B cell (primary cell): ENCODE data around the gene SSH3. TPM values are rescaled to one million over a fixed set of nuclear protein-coding genes. Genes with fewer than 3 reads are reported as not detected.

Source experiments
- ATAC-seq: fragments of 200-7000 bp; cut with Tn5 transposase; one replicate; pipeline ENCODE4 v1.10.0; 2021; ENCODE audit warnings: low read depth, mild to moderate bottlenecking, moderate number of reproducible peaks, moderate library complexity
- CTCF ChIA-PET: fragments of 350-600 bp; sonication (Branson Sonifier 250); formaldehyde crosslinking; loops from one replicate; lab custom pipeline; 2021; ENCODE audit warnings: antibody characterized with exemption, inconsistent platforms; lab: Charles Lee
- POLR2A ChIA-PET: fragments of 350-600 bp; sonication (Branson Sonifier 250); formaldehyde crosslinking; loops from one replicate; lab custom pipeline; 2021; ENCODE audit warnings: antibody characterized with exemption; lab: Charles Lee
- DNase-seq: peaks from one replicate; pipeline ENCODE4 v3.0.0; 2013
- H2AFZ ChIP-seq: 2 replicates; pipeline ENCODE4 v1.6.1; 2012; ENCODE audit warnings: mild to moderate bottlenecking, low read depth, low read length; ENCODE audit not compliant: insufficient read depth, poor library complexity, severe bottlenecking
- H3K27ac ChIP-seq, 2 donors: 1 replicate in 1 of 2; 2 replicates in 1 of 2; pipeline ENCODE4 v1.5.1; 2012 to 2013; ENCODE audit warnings: low read length in 2 of 2, mild to moderate bottlenecking in 2 of 2, moderate library complexity in 1 of 2
- H3K27me3 ChIP-seq, 4 experiments: fragments of 200-600 bp in 1 of 4; sonication (generic) in 1 of 4; replicated peaks in 1 of 4; 1 replicate in 2 of 4; 2 replicates in 2 of 4; pipeline versions ENCODE4 v1.6.1 to v1.7.0; 2013 to 2016; ENCODE audit warnings: low read length in 3 of 4, mild to moderate bottlenecking in 2 of 4, mixed read lengths in 1 of 4, moderate library complexity in 1 of 4; ENCODE audit not compliant: insufficient read depth in 4 of 4, control insufficient read depth in 3 of 4; ENCODE audit errors: control extremely low read depth in 1 of 4
- H3K36me3 ChIP-seq, 2 experiments: replicated peaks in 1 of 2; 1 replicate in 1 of 2; 2 replicates in 1 of 2; pipeline versions ENCODE4 v1.6.1 to v1.7.1; 2013; ENCODE audit warnings: low read length in 1 of 2; ENCODE audit not compliant: insufficient read depth in 2 of 2, control insufficient read depth in 1 of 2; ENCODE audit errors: control extremely low read depth in 1 of 2, extremely low read depth in 1 of 2
- H3K4me1 ChIP-seq, 2 donors: fragments of 200-600 bp in 1 of 2; sonication (generic) in 1 of 2; 1 replicate in 1 of 2; 2 replicates in 1 of 2; pipeline versions ENCODE4 v1.5.1 to v1.6.1; 2013 to 2017; ENCODE audit warnings: low read length in 2 of 2; ENCODE audit not compliant: control insufficient read depth in 2 of 2, insufficient read depth in 2 of 2
- H3K4me2 ChIP-seq: replicated peaks from 2 replicates; pipeline ENCODE3; 2012; ENCODE audit warnings: mild to moderate bottlenecking, low read depth, low read length; ENCODE audit not compliant: poor library complexity, severe bottlenecking
- H3K4me3 ChIP-seq, 5 experiments: fragments of 200-600 bp in 1 of 5; sonication (generic) in 1 of 5; 1 replicate in 3 of 5; 2 replicates in 2 of 5; pipeline versions ENCODE4 v1.5.1 to v1.7.0; 2011 to 2016; ENCODE audit warnings: low read length in 4 of 5, mild to moderate bottlenecking in 4 of 5, low read depth in 2 of 5, control low read depth in 1 of 5, moderate library complexity in 1 of 5; ENCODE audit not compliant: insufficient read depth in 1 of 5; ENCODE audit errors: control extremely low read depth in 1 of 5, extremely low read depth in 1 of 5
- H3K79me2 ChIP-seq: fragments of 200-600 bp; sonication (generic); one replicate; pipeline ENCODE4 v1.6.0; 2016; ENCODE audit warnings: low read length; ENCODE audit not compliant: control insufficient read depth, insufficient read depth
- H3K9ac ChIP-seq: fragments of 200-600 bp; sonication (generic); 2 replicates; pipeline ENCODE4 v1.6.1; 2017; ENCODE audit warnings: mild to moderate bottlenecking, low read length, moderate library complexity
- H3K9me3 ChIP-seq, 3 donors: one replicate each; pipeline versions ENCODE4 v1.6.1 to v1.7.1; 2013; ENCODE audit warnings: low read length in 2 of 3; ENCODE audit not compliant: control insufficient read depth in 2 of 3, insufficient read depth in 1 of 3; ENCODE audit errors: control extremely low read depth in 1 of 3
- H4K20me1 ChIP-seq: 2 replicates; pipeline ENCODE4 v1.6.0; 2012; ENCODE audit warnings: mild to moderate bottlenecking, low read length; ENCODE audit not compliant: insufficient read depth, control insufficient read depth, poor library complexity, severe bottlenecking
- H3K27ac Mint-ChIP-seq: one replicate; pipeline ENCODE4 v1.8.0; 2021; ENCODE audit warnings: mixed read lengths
- H3K27me3 Mint-ChIP-seq: one replicate; pipeline ENCODE4 v1.8.0; 2021; ENCODE audit warnings: mixed read lengths
- H3K4me1 Mint-ChIP-seq: one replicate; pipeline ENCODE4 v1.8.0; 2021; ENCODE audit warnings: mixed read lengths
- H3K4me3 Mint-ChIP-seq: one replicate; pipeline ENCODE4 v1.8.0; 2021; ENCODE audit warnings: mixed read lengths
- H3K9me3 Mint-ChIP-seq: one replicate; pipeline ENCODE4 v1.8.0; 2022; ENCODE audit warnings: mixed read lengths; ENCODE audit not compliant: insufficient read depth
- CTCF ChIP-seq: fragments of 200-600 bp; IDR thresholded peaks from one replicate; pipeline ENCODE4 v1.8.0; 2022; ENCODE audit warnings: antibody characterized with exemption, mild to moderate bottlenecking
- EZH2 ChIP-seq: IDR thresholded peaks from 2 replicates; pipeline ENCODE4 v1.6.1; 2012; ENCODE audit warnings: borderline replicate concordance, low read depth, mild to moderate bottlenecking, moderate library complexity, low read length; ENCODE audit not compliant: insufficient read depth, poor library complexity, severe bottlenecking
- WGBS: methylation state at CpG from one replicate; pipeline ENCODE4 v1.1.5; 2013; ENCODE audit warnings: missing lambda C conversion rate; ENCODE audit not compliant: insufficient coverage; 5-methylcytosine and 5-hydroxymethylcytosine counted together
- intact Hi-C: fragments of 100-400 bp; cut with micrococcal nuclease; formaldehyde crosslinking; loops from one replicate; pipeline ENCODE4 v1.10.0; 2022
- polyA plus RNA-seq: library from polyadenylated mRNA; depleted of rRNA; stranded (reverse); fragments of >200 nt; gene quantifications from 2 replicates; pipeline ENCODE4 v1.2.3, GENCODE V29; 2012
- total RNA-seq, 2 donors: library from RNA; stranded (reverse); fragments of 120-200 nt in 1 of 2; gene quantifications; 1 replicate in 1 of 2; 2 replicates in 1 of 2; pipeline versions ENCODE4 v1.2.3 to v1.2.4, GENCODE V29; 2013 to 2022

SSH3 gene
- total and polyA plus RNA-seq, 2 donors (not counting 1 experiment from before 2014, with no cell fraction given): 4.0 to 7.2 TPM

- Mint-ChIP-seq H3K27me3 (no peaks in the 10 kb centered on the region), H3K4me3 (peak overlapping the region; percentile 5), H3K9me3 (peaks cover under 1% of the 10 kb centered on the region), H3K27ac (no peak overlapping the region), H3K4me1 (peaks cover 3% of the 10 kb centered on the region)
- POLR2A ChIA-PET: interaction anchor here (2.2 kb wide), 1 partner anchor 13 kb away, joined by 10 read pairs; the partner anchor contains the start of gene ANKRD13D
- Histone ChIP-seq H3K27ac (no peak overlapping the region), H3K9ac (no peak overlapping the region), H3K9me3 (no peaks in the 10 kb centered on the region), H3K4me2 (no peak overlapping the region), H2AFZ (no peak overlapping the region), H3K27me3 (no peaks in the 10 kb centered on the region), H3K4me3 (no peak overlapping the region), H3K4me1 (peaks cover 3 to 4% of the 10 kb centered on the region in 2 donors), H3K36me3 (peaks cover 6 to 47% of the 10 kb centered on the region in 2 experiments), H3K79me2 (peaks cover 29% of the 10 kb centered on the region), H4K20me1 (peaks cover 43% of the 10 kb centered on the region)
- WGBS: 98% methylated on average over 11 of the region's 15 CpGs
- CTCF ChIA-PET: interaction anchor here (1.5 kb wide), 1 partner anchor 38 kb away, joined by 4 read pairs; no protein-coding TSS in a partner anchor
- ATAC-seq (no peak), DNase-seq (no peak)
- no peak for TF ChIP-seq EZH2
- no peak for TF ChIP-seq CTCF
- intact Hi-C loops: no loop called here
Measured at GRCh38 chr11:67301951-67302516, 1.3 kb upstream of the SSH3 start.

GRCh38 chr11:67302571-67303131 is 679 bp upstream of the SSH3 start:
- TF ChIP-seq CTCF (no peak), EZH2 (no peak)
- Histone ChIP-seq H3K4me3 (peak overlapping the region in 3 of 5 experiments; percentile 38 to 56 (median 44)), H3K4me1 (peaks cover 3 to 4% of the 10 kb centered on the region in 2 donors), H2AFZ (peak overlapping the region; percentile 49), H3K4me2 (peak overlapping the region; percentile 75), H3K9ac (peak overlapping the region; percentile 45), H3K36me3 (peaks cover 6 to 47% of the 10 kb centered on the region in 2 experiments), H4K20me1 (peaks cover 43% of the 10 kb centered on the region), H3K9me3 (no peaks in the 10 kb centered on the region), H3K27ac (no peak overlapping the region), H3K79me2 (peaks cover 24% of the 10 kb centered on the region), H3K27me3 (no peaks in the 10 kb centered on the region)
- ATAC-seq (no peak), DNase-seq (no peak)
- CTCF ChIA-PET: interaction anchor here (1.1 to 2.6 kb wide), 3 partner anchors 14 to 41 kb away, joined by 4 to 8 read pairs (median 4); no protein-coding TSS in a partner anchor
- intact Hi-C loops: no loop called here
- H3K4me3 Mint-ChIP-seq: peak overlapping the region; percentile 5
- H3K4me1 Mint-ChIP-seq: peaks cover 3% of the 10 kb centered on the region
- no peaks in the 10 kb centered on the region for H3K27me3 Mint-ChIP-seq
- 62% methylated on average over 19 of the region's 23 CpGs for WGBS
- no peaks in the 10 kb centered on the region for H3K9me3 Mint-ChIP-seq
- POLR2A ChIA-PET: interaction anchor here (0.7 to 2.2 kb wide), 4 partner anchors 9 to 71 kb away, joined by 3 to 10 read pairs (median 4); partner anchors contain the start of genes ANKRD13D and CLCF1
- H3K27ac Mint-ChIP-seq: no peak overlapping the region
